ENCODE measurements around the gene KLC1.

The KLC1 gene

DNA sequence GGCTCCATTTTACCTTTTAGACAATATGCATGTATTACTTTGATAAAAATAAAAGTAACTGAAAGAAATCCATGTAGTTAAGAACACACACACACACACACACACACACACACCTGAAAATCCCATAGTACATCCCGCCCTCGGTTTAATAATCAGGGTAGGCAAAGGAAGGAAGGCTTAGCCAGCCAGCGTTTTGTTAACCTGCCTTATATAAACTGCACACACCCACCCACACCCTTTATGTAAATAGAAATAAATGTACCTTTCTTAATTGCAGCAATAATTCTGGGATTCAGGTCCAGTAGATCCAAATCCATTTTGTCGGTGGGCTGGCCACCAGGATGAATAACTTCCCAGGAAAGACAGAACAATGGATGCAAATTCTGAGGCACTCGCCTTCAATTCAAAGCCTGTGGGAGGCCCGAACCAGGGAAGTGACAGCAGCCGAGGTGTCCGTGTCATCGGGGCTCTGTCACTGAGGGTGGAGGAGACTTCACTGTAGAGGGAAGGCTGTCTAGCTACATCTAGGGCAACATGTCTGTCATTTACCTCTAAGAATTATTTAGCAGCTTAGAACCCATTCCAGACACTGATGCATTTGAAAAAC is 81.9 kb downstream of the KLC1 start:
- TF ChIP-seq, protein P1, sequence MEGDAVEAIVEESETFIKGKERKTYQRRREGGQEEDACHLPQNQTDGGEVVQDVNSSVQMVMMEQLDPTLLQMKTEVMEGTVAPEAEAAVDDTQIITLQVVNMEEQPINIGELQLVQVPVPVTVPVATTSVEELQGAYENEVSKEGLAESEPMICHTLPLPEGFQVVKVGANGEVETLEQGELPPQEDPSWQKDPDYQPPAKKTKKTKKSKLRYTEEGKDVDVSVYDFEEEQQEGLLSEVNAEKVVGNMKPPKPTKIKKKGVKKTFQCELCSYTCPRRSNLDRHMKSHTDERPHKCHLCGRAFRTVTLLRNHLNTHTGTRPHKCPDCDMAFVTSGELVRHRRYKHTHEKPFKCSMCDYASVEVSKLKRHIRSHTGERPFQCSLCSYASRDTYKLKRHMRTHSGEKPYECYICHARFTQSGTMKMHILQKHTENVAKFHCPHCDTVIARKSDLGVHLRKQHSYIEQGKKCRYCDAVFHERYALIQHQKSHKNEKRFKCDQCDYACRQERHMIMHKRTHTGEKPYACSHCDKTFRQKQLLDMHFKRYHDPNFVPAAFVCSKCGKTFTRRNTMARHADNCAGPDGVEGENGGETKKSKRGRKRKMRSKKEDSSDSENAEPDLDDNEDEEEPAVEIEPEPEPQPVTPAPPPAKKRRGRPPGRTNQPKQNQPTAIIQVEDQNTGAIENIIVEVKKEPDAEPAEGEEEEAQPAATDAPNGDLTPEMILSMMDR (IDR thresholded peaks at IDR 0.05; ENCODE audit: borderline replicate concordance, control extremely low read depth, extremely low read depth, insufficient read depth, missing control alignments): no peak
- DNase-seq (ENCODE audit: low spot score): no peak
- in situ Hi-C loops (cut with MboI; ENCODE audit: low sequenced_read_pairs, unreplicated experiment): no loop called here

DNA sequence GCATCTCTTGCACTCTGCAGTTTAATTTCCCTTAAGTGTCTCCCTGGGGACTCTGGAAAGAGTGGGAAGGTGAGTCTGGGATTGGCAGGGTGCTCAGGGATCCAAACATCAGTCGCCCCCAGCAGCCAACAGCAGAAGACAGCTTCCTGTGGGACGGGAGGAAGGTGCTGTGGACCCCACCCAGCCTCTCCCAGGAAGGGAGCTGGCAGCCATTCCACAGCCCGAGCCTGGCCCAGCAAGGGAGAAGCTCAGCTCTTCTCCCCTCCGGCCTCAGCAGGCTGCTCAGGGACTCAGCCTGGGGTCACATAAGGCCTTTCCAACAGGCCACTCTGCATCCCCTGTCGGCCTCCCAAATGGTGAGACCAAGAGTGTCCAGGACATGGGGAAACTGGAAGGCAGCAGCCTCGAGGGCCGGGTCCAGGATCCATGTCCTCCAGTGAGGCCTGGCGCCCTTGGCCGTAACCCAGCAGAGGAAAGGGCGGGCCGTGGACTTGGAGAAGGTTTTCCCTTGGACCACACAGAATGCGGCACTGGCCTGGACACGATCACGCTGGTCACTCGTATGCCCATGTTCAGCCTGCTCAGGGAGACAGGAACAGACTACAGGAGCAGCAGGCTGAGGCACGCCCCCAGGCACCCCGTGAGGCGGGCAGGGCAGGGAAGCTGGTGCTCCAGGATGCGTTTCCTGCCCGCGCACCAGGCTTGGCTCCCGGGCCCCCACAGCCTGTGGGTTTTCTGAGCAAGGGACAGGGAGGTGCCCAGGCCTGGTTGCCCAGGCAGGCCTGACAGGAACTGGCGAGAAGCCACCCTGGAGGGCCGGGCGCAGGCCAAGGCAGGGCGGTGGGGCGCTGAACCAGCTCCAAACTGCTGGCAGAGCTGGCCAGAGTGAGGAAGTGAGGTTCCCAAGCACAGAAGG is 82.8 kb downstream of the KLC1 start:
- TF ChIP-seq, protein P1 (IDR thresholded peaks at IDR 0.05; ENCODE audit: borderline replicate concordance, control extremely low read depth, extremely low read depth, insufficient read depth, missing control alignments): no peak
- in situ Hi-C loops (cut with MboI; ENCODE audit: low sequenced_read_pairs, unreplicated experiment): no loop called here
- no peak for DNase-seq (ENCODE audit: low spot score)

DNA sequence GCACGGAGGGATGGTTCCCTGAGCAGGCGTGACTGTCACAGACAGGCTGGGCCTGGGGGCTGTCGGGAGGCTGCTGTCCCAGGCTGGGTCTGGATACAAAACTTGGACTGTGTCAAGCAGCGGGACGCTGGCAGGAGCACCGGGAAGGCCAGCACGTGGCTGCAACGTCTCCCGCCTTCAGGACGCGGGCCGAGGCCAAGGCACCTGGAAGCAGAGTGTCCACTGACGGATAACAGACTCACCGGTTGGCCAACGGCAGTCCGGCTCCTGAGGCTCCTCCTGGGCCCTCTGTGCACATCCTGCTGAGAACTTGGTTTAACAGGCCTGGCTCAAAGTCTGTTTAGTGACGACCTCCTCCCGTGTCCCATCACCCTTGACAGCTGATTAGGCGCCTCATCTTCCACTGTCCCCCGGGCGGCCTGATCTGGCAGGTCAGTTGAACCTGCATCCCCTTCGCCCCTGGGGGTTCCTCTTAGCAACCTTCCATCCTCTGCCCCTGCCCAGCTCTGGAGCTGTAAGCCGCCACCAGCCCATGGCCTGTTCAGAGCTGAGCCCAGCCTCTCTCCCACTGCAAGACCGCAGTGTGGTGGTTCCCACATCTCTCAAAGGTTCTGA is 83.7 kb downstream of the KLC1 start:
- in situ Hi-C loops (cut with MboI; ENCODE audit: low sequenced_read_pairs, unreplicated experiment): no loop called here
- DNase-seq (ENCODE audit: low spot score): no peak
- TF ChIP-seq, protein P1 (IDR thresholded peaks at IDR 0.05; ENCODE audit: borderline replicate concordance, control extremely low read depth, extremely low read depth, insufficient read depth, missing control alignments): no peak

DNA sequence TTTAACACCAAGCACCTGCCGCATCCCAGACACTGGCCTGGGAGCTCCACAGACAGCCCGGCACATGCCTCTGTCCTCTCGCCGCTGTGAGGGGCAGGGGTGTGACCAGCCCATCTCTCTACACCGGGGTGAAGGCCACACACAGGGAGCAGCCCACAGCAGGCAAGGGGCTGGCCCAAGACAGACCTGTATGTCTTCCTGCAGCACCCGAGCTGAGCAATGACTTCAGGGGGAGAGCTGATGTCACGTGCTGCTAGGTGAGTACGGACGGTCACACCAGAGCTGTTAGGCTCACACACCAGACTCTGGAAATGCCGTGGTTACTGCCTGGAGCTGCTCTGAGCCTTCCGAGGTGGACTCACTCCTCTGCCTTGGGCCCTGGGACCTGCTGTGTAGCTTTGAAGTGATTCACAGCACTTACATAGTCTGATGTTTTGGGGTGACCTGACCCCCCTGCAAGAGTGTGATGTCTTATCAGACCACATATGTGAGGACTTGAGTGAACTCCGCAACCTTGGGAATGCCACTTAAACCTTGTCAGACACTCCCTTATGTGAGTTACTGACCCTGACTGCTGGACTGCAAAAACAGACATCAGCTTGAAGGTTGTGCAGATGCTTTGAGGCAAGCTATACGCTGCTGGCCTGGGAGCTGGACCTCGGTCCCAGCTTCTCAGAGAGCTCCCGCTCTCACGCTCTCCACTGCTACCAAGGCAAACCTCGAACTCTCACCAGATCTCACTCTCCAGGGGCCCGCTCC is 84.5 kb downstream of the KLC1 start:
- in situ Hi-C loops (cut with MboI; ENCODE audit: low sequenced_read_pairs, unreplicated experiment): no loop called here
- TF ChIP-seq, protein P1 (IDR thresholded peaks at IDR 0.05; ENCODE audit: borderline replicate concordance, control extremely low read depth, extremely low read depth, insufficient read depth, missing control alignments): no peak
- DNase-seq (ENCODE audit: low spot score): no peak

DNA sequence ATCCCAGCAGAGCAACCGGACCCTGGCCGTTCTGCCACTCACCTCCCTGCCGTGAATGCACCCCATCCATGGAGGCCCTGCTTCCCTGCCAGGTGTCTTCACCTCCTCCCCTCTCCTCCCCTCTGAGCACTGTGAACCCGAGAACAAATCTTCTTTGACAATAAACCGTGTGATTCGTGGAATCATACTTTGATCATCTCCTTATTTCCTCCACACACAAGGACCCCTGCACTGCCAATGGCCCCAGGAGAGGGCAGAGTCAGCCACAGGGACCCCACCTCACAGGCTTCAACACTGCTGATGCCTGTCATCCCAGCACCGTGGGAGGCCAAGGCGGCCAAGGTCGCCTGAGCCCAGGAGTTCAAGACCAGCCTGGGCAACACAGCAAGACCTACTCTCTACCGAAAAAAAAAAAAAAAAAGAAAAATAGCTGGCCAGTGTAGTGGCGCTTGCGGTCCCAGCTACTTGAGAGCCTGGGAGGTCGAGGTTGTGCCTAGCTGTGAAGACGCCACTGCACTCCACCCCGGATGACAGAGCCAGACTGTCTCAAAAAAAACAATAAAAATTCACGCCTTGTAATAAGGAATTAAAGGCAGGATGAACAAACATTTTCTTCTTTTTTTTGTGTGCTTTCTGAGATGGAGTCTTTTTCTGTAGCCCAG is 85.2 kb downstream of the KLC1 start:
- DNase-seq (ENCODE audit: low spot score): no peak
- in situ Hi-C loops (cut with MboI; ENCODE audit: low sequenced_read_pairs, unreplicated experiment): no loop called here
- TF ChIP-seq, protein P1 (IDR thresholded peaks at IDR 0.05; ENCODE audit: borderline replicate concordance, control extremely low read depth, extremely low read depth, insufficient read depth, missing control alignments): no peak
